ENCODE data around the gene DTX3. TPM values are rescaled to one million over a fixed set of nuclear protein-coding genes. Genes with fewer than 3 reads are reported as not detected.

DTX3 gene
- total RNA-seq, 1 donor from 2014 or later, result 22.1 TPM

- Histone ChIP-seq H3K4me3 (no peak overlapping the region), H3K27ac (no peak overlapping the region), H3K27me3 (no peaks in the 10 kb centered on the region), H3K4me1 (peaks cover 23% of the 10 kb centered on the region), H3K9me3 (no peaks in the 10 kb centered on the region), H3K36me3 (no peaks in the 10 kb centered on the region)
- intact Hi-C loops (cut with DNase I), result no loop called here
- TF ChIP-seq POLR2A (IDR thresholded peaks at IDR 0.05) (no peak), POLR2AphosphoS5 (IDR thresholded peaks at IDR 0.05; ENCODE audit: insufficient read depth in 1 of 2, low read depth in 1 of 2) (no peak), CTCF (IDR thresholded peaks at IDR 0.05) (no peak)
- peak in 1 of 2 donors; percentile 82 for DNase-seq (ENCODE audit: extremely low spot score in 2 of 2)
Observed at GRCh38 chr12:57629897-57630471, 25.4 kb downstream of the DTX3 start.

- DNase-seq (ENCODE audit: extremely low spot score in 2 of 2), result peak; percentile 77 to 94
- peaks cover 23% of the 10 kb centered on the region for H3K4me1 ChIP-seq
- no peaks in the 10 kb centered on the region for H3K36me3 ChIP-seq
- no peaks in the 10 kb centered on the region for H3K27me3 ChIP-seq
- H3K9me3 ChIP-seq, result no peaks in the 10 kb centered on the region
- TF ChIP-seq POLR2A (IDR thresholded peaks at IDR 0.05) (no peak), POLR2AphosphoS5 (IDR thresholded peaks at IDR 0.05; ENCODE audit: insufficient read depth in 1 of 2, low read depth in 1 of 2) (no peak)
- intact Hi-C loops (cut with DNase I), result no loop called here
- H3K27ac ChIP-seq, result no peak overlapping the region
- H3K4me3 ChIP-seq, result no peak overlapping the region
Observed at GRCh38 chr12:57630891-57631433, 26.3 kb downstream of the DTX3 start.

- intact Hi-C loops (cut with DNase I), result no loop called here
- no peaks in the 10 kb centered on the region for H3K27me3 ChIP-seq
Observed at GRCh38 chr12:57631566-57632072, 27.0 kb downstream of the DTX3 start.

GRCh38 chr12:57632073-57632957 is 27.7 kb downstream of the DTX3 start:
- intact Hi-C loops (cut with DNase I), result no loop called here
- H3K9me3 ChIP-seq, result no peaks in the 10 kb centered on the region
- H3K36me3 ChIP-seq, result no peaks in the 10 kb centered on the region
- peak overlapping the region; percentile 25 for H3K27ac ChIP-seq
- no peaks in the 10 kb centered on the region for H3K27me3 ChIP-seq
- peak overlapping the region; percentile 52 to 68 for H3K4me3 ChIP-seq
- TF ChIP-seq CTCF (IDR thresholded peaks at IDR 0.05) (no peak), POLR2A (IDR thresholded peaks at IDR 0.05) (no peak), POLR2AphosphoS5 (IDR thresholded peaks at IDR 0.05; ENCODE audit: insufficient read depth in 1 of 2, low read depth in 1 of 2) (peak in 1 of 2 donors; percentile 16)
- DNase-seq (ENCODE audit: extremely low spot score in 2 of 2), result peak in 1 of 2 donors; percentile 79
- peaks cover 23% of the 10 kb centered on the region for H3K4me1 ChIP-seq

More at GRCh38 chr12:57631566-57632072, 27.0 kb downstream of the DTX3 start:
- peak overlapping the region; percentile 52 to 68 for H3K4me3 ChIP-seq
- H3K9me3 ChIP-seq, result no peaks in the 10 kb centered on the region
- TF ChIP-seq CTCF (IDR thresholded peaks at IDR 0.05) (no peak), POLR2A (IDR thresholded peaks at IDR 0.05) (no peak), POLR2AphosphoS5 (IDR thresholded peaks at IDR 0.05; ENCODE audit: insufficient read depth in 1 of 2, low read depth in 1 of 2) (no peak)
- H3K27ac ChIP-seq, result no peak overlapping the region
- no peaks in the 10 kb centered on the region for H3K36me3 ChIP-seq
- DNase-seq (ENCODE audit: extremely low spot score in 2 of 2), result peak in 1 of 2 donors; percentile 71
- peaks cover 23% of the 10 kb centered on the region for H3K4me1 ChIP-seq

Measured in vagina (tissue), 2 donors.